ENCODE measurements around the gene MAB21L2. TPM values are rescaled to one million over a fixed set of nuclear protein-coding genes. Genes with fewer than 3 reads are reported as not detected.

MAB21L2 gene
- total and polyA plus RNA-seq, 2 of the 8 experiments (the other 6 are each of a cell fraction or from before 2014, with no cell fraction given), result 0.03 TPM; not detected in 1

GRCh38 chr4:150581056-150581605, 820 bp upstream of the MAB21L2 start:
- Histone ChIP-seq H2AFZ (ENCODE audit: low read length) (no peak overlapping the region), H3K4me1 (replicated peaks in 1 of 4; ENCODE audit: control insufficient read depth in 3 of 4, insufficient read depth in 4 of 4, low read length in 3 of 4) (peaks cover 6 to 15% (median 8%) of the 10 kb centered on the region in 4 experiments; a peak in 5 of 7 replicates), H4K91ac (replicated peaks; ENCODE audit: insufficient read length, low read length) (no peak overlapping the region), H2BK5ac (ENCODE audit: low read depth, low read length) (no peak overlapping the region), H3K27ac (ENCODE audit: low read depth, low read length) (no peak overlapping the region), H3K27me3 (replicated peaks in 1 of 4; ENCODE audit: control insufficient read depth in 3 of 4, extremely low read depth in 1 of 4, insufficient read depth in 3 of 4, low read length in 3 of 4) (peaks cover 2 to 50% (median 34%) of the 10 kb centered on the region in 4 experiments; a peak in 6 of 7 replicates), H2AK5ac (ENCODE audit: low read depth, low read length) (no peak overlapping the region), H3K9me3 (ENCODE audit: insufficient read depth in 2 of 2, low read depth in 1 of 2, low read length in 1 of 2) (no peaks in the 10 kb centered on the region), H3K23me2 (ENCODE audit: low read depth, low read length) (peaks cover 27% of the 10 kb centered on the region), H3K79me2 (ENCODE audit: control insufficient read depth in 1 of 2, insufficient read depth in 2 of 2, low read length in 2 of 2) (no peaks in the 10 kb centered on the region), H3K4ac (replicated peaks; ENCODE audit: insufficient read length, low read depth, low read length) (no peak overlapping the region), H2BK120ac (replicated peaks; ENCODE audit: low read depth, low read length) (no peak overlapping the region), H3K23ac (ENCODE audit: insufficient read length) (no peak overlapping the region), H3K9ac (replicated peaks in 1 of 4; ENCODE audit: extremely low read depth in 1 of 4, low read depth in 3 of 4, low read length in 3 of 4) (no peak overlapping the region), H2BK15ac (ENCODE audit: low read length) (no peak overlapping the region), H4K20me1 (replicated peaks in 1 of 2; ENCODE audit: control insufficient read depth in 1 of 2, insufficient read depth in 2 of 2, low read length in 2 of 2) (peaks cover 14 to 20% of the 10 kb centered on the region in 2 experiments), H2BK20ac (ENCODE audit: low read length) (no peak overlapping the region), H3K36me3 (ENCODE audit: control insufficient read depth in 2 of 4, insufficient read depth in 4 of 4, low read length in 3 of 4) (no peaks in the 10 kb centered on the region), H3K4me2 (ENCODE audit: insufficient read depth in 1 of 2, low read depth in 2 of 2, low read length in 2 of 2) (peak overlapping the region; percentile 93 to 99; a peak in 3 of 4 replicates), H4K5ac (ENCODE audit: insufficient read length, low read depth, low read length) (no peak overlapping the region), H3K14ac (ENCODE audit: insufficient read length) (no peak overlapping the region), H3K56ac (replicated peaks; ENCODE audit: insufficient read length, low read depth, low read length) (no peak overlapping the region), H2BK12ac (ENCODE audit: low read depth, low read length) (no peak overlapping the region), H4K8ac (ENCODE audit: extremely low read depth, insufficient read depth, low read length) (no peak overlapping the region), H3K18ac (ENCODE audit: extremely low read depth, low read length) (no peak overlapping the region), H3K4me3 (ENCODE audit: extremely low read depth in 1 of 4, insufficient read depth in 2 of 4, low read depth in 3 of 4, low read length in 4 of 4) (peak overlapping the region in 2 of 4 experiments; percentile 5 to 68; a peak in 4 of 8 replicates), H3K79me1 (ENCODE audit: low read depth, low read length) (no peaks in the 10 kb centered on the region; the same call in 1 of the 2 replicates)
- DNase-seq (ENCODE audit: low read depth in 1 of 2, low spot score in 2 of 2) (no peak), FAIRE-seq (no peak)
- ChIA-PET CTCF (ENCODE audit: partially characterized antibody) (interaction anchor here (0.6 to 0.7 kb wide), 2 partner anchors 85 to 287 kb away, joined by 4 read pairs; no protein-coding TSS in a partner anchor), POLR2A (ENCODE audit: partially characterized antibody) (interaction anchor here (2.3 kb wide), 1 partner anchor 10 kb away, joined by 11 read pairs; no protein-coding TSS in a partner anchor)
- WGBS, 2 experiments (ENCODE audit: extremely low coverage in 1 of 2, insufficient coverage in 1 of 2, insufficient read length in 1 of 2, insufficient replicate concordance in 2 of 2, low coverage in 1 of 2, low lambda C conversion rate in 2 of 2, missing lambda C conversion rate in 1 of 2), result 54% methylated on average over 7 of the region's 7 CpGs; no CpG with 5 or more reads in 1 of the 2 experiments
- TF ChIP-seq SP4 (IDR thresholded peaks at IDR 0.05; ENCODE audit: low read length) (no peak), HDAC2 (IDR thresholded peaks at IDR 0.05; ENCODE audit: borderline replicate concordance in 1 of 2, low read depth in 2 of 2, low read length in 2 of 2) (no peak), RBBP5 (IDR thresholded peaks at IDR 0.05; ENCODE audit: borderline replicate concordance, low read depth, low read length) (no peak), MAX (IDR thresholded peaks at IDR 0.05) (no peak), BCL11A (IDR thresholded peaks at IDR 0.05; ENCODE audit: low read depth in 2 of 2, low read length in 2 of 2) (no peak), POLR2A (IDR thresholded peaks at IDR 0.05; ENCODE audit: control extremely low read depth in 1 of 2, low read depth in 2 of 2, low read length in 2 of 2) (no peak)
